Lower leg skin (tissue), 3 donors: Measurements from ENCODE around the gene P3H2.

Source experiments
- POLR2A ChIP-seq, 2 donors: fragments of 450-650 bp; IDR thresholded peaks; one replicate each; pipeline ENCODE4 v1.6.1; 2016 to 2017; ENCODE audit warnings: antibody characterized with exemption in 2 of 2, mild to moderate bottlenecking in 1 of 2, moderate library complexity in 1 of 2
- TF ChIP-seq, protein P1 (sequence below), 3 donors: fragments of 450-650 bp; IDR thresholded peaks; one replicate each; pipeline ENCODE4 v1.5.1; 2016; ENCODE audit warnings: antibody characterized with exemption in 3 of 3, mild to moderate bottlenecking in 3 of 3, moderate library complexity in 2 of 3

DNA sequence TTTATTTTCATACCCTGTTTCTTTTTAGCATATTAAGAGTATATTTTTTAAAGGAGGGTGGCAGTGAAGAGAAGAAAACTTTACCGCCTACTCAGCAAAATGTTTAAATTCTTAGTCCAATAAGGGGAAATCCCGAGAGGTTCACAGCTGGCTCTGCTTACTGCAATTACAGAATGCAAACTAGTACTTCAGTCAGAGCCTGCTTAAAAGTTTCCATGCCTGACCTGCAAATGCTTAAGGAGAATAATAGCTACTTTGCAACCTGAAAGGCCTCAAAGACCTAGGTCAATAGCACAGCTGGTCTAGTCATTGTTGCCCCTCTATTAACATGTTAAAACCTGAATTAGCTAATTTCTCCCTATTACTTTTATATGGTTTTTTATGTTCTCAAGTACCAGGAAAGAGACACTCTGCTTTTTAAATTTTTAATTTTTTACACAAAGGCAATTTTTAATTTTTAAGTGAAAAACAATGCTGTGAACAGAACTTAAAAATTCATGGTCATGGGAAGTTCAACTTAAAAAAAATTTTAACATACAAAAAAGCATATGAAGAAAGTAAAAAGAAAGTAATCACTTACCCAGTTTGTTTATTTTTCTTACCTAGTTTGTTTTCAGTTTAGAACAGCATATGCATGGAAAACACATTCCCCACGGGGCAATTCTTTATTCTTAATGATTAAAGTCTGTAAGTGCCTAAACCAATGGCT lies 79.2 kb downstream of the P3H2 start:
- TF ChIP-seq POLR2A (IDR thresholded peaks at IDR 0.05): no peak
- TF ChIP-seq, protein P1, sequence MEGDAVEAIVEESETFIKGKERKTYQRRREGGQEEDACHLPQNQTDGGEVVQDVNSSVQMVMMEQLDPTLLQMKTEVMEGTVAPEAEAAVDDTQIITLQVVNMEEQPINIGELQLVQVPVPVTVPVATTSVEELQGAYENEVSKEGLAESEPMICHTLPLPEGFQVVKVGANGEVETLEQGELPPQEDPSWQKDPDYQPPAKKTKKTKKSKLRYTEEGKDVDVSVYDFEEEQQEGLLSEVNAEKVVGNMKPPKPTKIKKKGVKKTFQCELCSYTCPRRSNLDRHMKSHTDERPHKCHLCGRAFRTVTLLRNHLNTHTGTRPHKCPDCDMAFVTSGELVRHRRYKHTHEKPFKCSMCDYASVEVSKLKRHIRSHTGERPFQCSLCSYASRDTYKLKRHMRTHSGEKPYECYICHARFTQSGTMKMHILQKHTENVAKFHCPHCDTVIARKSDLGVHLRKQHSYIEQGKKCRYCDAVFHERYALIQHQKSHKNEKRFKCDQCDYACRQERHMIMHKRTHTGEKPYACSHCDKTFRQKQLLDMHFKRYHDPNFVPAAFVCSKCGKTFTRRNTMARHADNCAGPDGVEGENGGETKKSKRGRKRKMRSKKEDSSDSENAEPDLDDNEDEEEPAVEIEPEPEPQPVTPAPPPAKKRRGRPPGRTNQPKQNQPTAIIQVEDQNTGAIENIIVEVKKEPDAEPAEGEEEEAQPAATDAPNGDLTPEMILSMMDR (IDR thresholded peaks at IDR 0.05): no peak
